Endodermal cell (in vitro differentiated cells): ENCODE results near the gene RBMS1. TPM values are rescaled to one million over a fixed set of nuclear protein-coding genes. Genes with fewer than 3 reads are reported as not detected.

Source experiments
- DNase-seq: peaks from one replicate; pipeline ENCODE4 v3.0.0-alpha.2; 2017
- H3K27ac ChIP-seq: 2 replicates; pipeline ENCODE4 v1.5.1; 2013; ENCODE audit warnings: mild to moderate bottlenecking, low read depth, low read length, moderate library complexity
- H3K27me3 ChIP-seq: 2 replicates; pipeline ENCODE4 v1.6.1; 2013; ENCODE audit warnings: mild to moderate bottlenecking, low read length, moderate library complexity; ENCODE audit not compliant: insufficient read depth, control insufficient read depth, poor library complexity, severe bottlenecking
- H3K36me3 ChIP-seq: 2 replicates; pipeline ENCODE4 v1.7.0; 2013; ENCODE audit warnings: mild to moderate bottlenecking, low read length, moderate library complexity; ENCODE audit not compliant: control insufficient read depth, insufficient read depth
- H3K4me1 ChIP-seq: one replicate; pipeline ENCODE4 v1.7.0; 2013; ENCODE audit warnings: low read length; ENCODE audit not compliant: control insufficient read depth, insufficient read depth
- H3K4me3 ChIP-seq: 2 replicates; pipeline ENCODE4 v1.5.1; 2013; ENCODE audit warnings: mild to moderate bottlenecking, low read length, moderate library complexity
- H3K9ac ChIP-seq: 2 replicates; pipeline ENCODE4 v1.6.1; 2013; ENCODE audit warnings: mild to moderate bottlenecking, low read length, moderate library complexity; ENCODE audit not compliant: poor library complexity, severe bottlenecking; ENCODE audit errors: extremely low read depth
- H3K9me3 ChIP-seq: 2 replicates; pipeline ENCODE4 v1.6.1; 2013; ENCODE audit warnings: mild to moderate bottlenecking, low read length, moderate library complexity; ENCODE audit not compliant: control insufficient read depth
- H3K27ac Mint-ChIP-seq: 2 replicates; pipeline ENCODE4 v1.8.0; 2020; ENCODE audit warnings: mixed read lengths
- H3K27me3 Mint-ChIP-seq: 2 replicates; pipeline ENCODE4 v1.8.0; 2021; ENCODE audit warnings: mild to moderate bottlenecking, mixed read lengths; ENCODE audit not compliant: insufficient read depth
- H3K36me3 Mint-ChIP-seq: 2 replicates; pipeline ENCODE4 v1.8.0; 2020; ENCODE audit warnings: low read depth, mixed read lengths
- H3K4me1 Mint-ChIP-seq: 2 replicates; pipeline ENCODE4 v1.8.0; 2020; ENCODE audit warnings: mixed read lengths
- H3K4me3 Mint-ChIP-seq: 2 replicates; pipeline ENCODE4 v1.8.0; 2020; ENCODE audit warnings: mild to moderate bottlenecking, moderate library complexity, mixed read lengths
- H3K9me3 Mint-ChIP-seq: 2 replicates; pipeline ENCODE4 v1.8.0; 2020; ENCODE audit warnings: mild to moderate bottlenecking, mixed read lengths
- CTCF ChIP-seq: fragments of 200-600 bp; sonication (generic); conservative IDR thresholded peaks from 2 replicates; pipeline ENCODE4 v1.5.0; 2021; ENCODE audit warnings: antibody characterized with exemption, mild to moderate bottlenecking
- WGBS, 2 experiments: methylation state at CpG; one replicate each; pipeline versions ENCODE4 v1.1.5 to v1.1.7; 2013; ENCODE audit warnings: missing lambda C conversion rate in 2 of 2, mixed read lengths in 1 of 2; ENCODE audit not compliant: insufficient coverage in 1 of 2, insufficient read length in 1 of 2; 5-methylcytosine and 5-hydroxymethylcytosine counted together
- total RNA-seq, 2 donors: library from RNA; stranded (reverse); fragmentation: NEBNext Ultra II Directional in 1 of 2; extraction: Animal tissue kit (Norgen Biotek cat#: 25700) in 1 of 2; gene quantifications; 2 replicates in 1 of 2; 3 replicates in 1 of 2; pipeline ENCODE4 v1.2.1, GENCODE V29; 2021

RBMS1 gene
- total RNA-seq, 2 donors from 2014 or later = 90.7 to 124 TPM

GRCh38 chr2:160252900-160253299 is 240.7 kb downstream of the RBMS1 start:
- H3K36me3 ChIP-seq = no peaks in the 10 kb centered on the region
- H3K9ac ChIP-seq = no peak overlapping the region
- H3K27me3 ChIP-seq = no peaks in the 10 kb centered on the region
- no peaks in the 10 kb centered on the region for H3K27me3 Mint-ChIP-seq
- TF ChIP-seq CTCF = no peak
- no peaks in the 10 kb centered on the region for H3K9me3 ChIP-seq
- DNase-seq = no peak
- no peaks in the 10 kb centered on the region for H3K36me3 Mint-ChIP-seq
- H3K4me1 Mint-ChIP-seq = peaks cover 3% of the 10 kb centered on the region
- H3K9me3 Mint-ChIP-seq = no peaks in the 10 kb centered on the region
- 88 to 97% methylated on average over 1 of the region's 1 CpG for WGBS, 2 experiments
- no peak overlapping the region for H3K27ac ChIP-seq
- H3K4me3 Mint-ChIP-seq = no peak overlapping the region
- H3K4me1 ChIP-seq = no peaks in the 10 kb centered on the region
- H3K4me3 ChIP-seq = no peak overlapping the region
- H3K27ac Mint-ChIP-seq = no peak overlapping the region

GRCh38 chr2:160252278-160252887 is 241.2 kb downstream of the RBMS1 start:
- WGBS, 2 experiments = 20% methylated on average over 1 of the region's 1 CpG; no CpG with 5 or more reads in 1 of the 2 experiments
- TF ChIP-seq CTCF = peak; percentile 87
- Histone ChIP-seq H3K4me3 (no peak overlapping the region), H3K9me3 (no peaks in the 10 kb centered on the region), H3K4me1 (no peaks in the 10 kb centered on the region), H3K9ac (no peak overlapping the region), H3K36me3 (no peaks in the 10 kb centered on the region), H3K27ac (no peak overlapping the region), H3K27me3 (no peaks in the 10 kb centered on the region)
- no peaks in the 10 kb centered on the region for H3K27me3 Mint-ChIP-seq
- peaks cover 3% of the 10 kb centered on the region for H3K4me1 Mint-ChIP-seq
- no peak overlapping the region for H3K27ac Mint-ChIP-seq
- no peaks in the 10 kb centered on the region for H3K9me3 Mint-ChIP-seq
- H3K4me3 Mint-ChIP-seq = no peak overlapping the region
- no peaks in the 10 kb centered on the region for H3K36me3 Mint-ChIP-seq
- DNase-seq = no peak

GRCh38 chr2:160251569-160251968 is 242.0 kb downstream of the RBMS1 start:
- Histone ChIP-seq H3K27me3 (no peaks in the 10 kb centered on the region), H3K27ac (no peak overlapping the region), H3K9ac (no peak overlapping the region), H3K4me1 (no peaks in the 10 kb centered on the region), H3K36me3 (no peaks in the 10 kb centered on the region), H3K4me3 (no peak overlapping the region), H3K9me3 (no peaks in the 10 kb centered on the region)
- no peak for TF ChIP-seq CTCF
- H3K27me3 Mint-ChIP-seq = no peaks in the 10 kb centered on the region
- DNase-seq = no peak
- no peak overlapping the region for H3K27ac Mint-ChIP-seq
- no peaks in the 10 kb centered on the region for H3K36me3 Mint-ChIP-seq
- H3K4me1 Mint-ChIP-seq = peaks cover 3% of the 10 kb centered on the region
- no peak overlapping the region for H3K4me3 Mint-ChIP-seq
- H3K9me3 Mint-ChIP-seq = no peaks in the 10 kb centered on the region
